Mononuclear cell (primary cell): ENCODE results near the gene PROSER3. TPM values are rescaled to one million over a fixed set of nuclear protein-coding genes. Genes with fewer than 3 reads are reported as not detected.

Experiments
- H3K27me3 ChIP-seq: 2 replicates; pipeline ENCODE4 v1.6.0; 2011; ENCODE audit warnings: low read length, control low read depth; ENCODE audit not compliant: insufficient read depth
- H3K4me1 ChIP-seq: 2 replicates; pipeline ENCODE4 v1.5.1; 2011; ENCODE audit warnings: mild to moderate bottlenecking, low read length, control low read depth; ENCODE audit not compliant: insufficient read depth
- H3K4me3 ChIP-seq: 2 replicates; pipeline ENCODE4 v1.5.1; 2011; ENCODE audit warnings: mild to moderate bottlenecking, low read length, moderate library complexity
- H3K9me3 ChIP-seq: 2 replicates; pipeline ENCODE4 v1.5.1; 2011; ENCODE audit warnings: low read depth, mild to moderate bottlenecking, control low read depth, low read length
- total RNA-seq: library from RNA; depleted of rRNA; stranded (reverse); fragments of >200 nt; gene quantifications from one replicate; pipeline ENCODE4 v1.2.3, GENCODE V29; 2012

Gene PROSER3
- total RNA-seq, 1 donor: 5.1 TPM

DNA sequence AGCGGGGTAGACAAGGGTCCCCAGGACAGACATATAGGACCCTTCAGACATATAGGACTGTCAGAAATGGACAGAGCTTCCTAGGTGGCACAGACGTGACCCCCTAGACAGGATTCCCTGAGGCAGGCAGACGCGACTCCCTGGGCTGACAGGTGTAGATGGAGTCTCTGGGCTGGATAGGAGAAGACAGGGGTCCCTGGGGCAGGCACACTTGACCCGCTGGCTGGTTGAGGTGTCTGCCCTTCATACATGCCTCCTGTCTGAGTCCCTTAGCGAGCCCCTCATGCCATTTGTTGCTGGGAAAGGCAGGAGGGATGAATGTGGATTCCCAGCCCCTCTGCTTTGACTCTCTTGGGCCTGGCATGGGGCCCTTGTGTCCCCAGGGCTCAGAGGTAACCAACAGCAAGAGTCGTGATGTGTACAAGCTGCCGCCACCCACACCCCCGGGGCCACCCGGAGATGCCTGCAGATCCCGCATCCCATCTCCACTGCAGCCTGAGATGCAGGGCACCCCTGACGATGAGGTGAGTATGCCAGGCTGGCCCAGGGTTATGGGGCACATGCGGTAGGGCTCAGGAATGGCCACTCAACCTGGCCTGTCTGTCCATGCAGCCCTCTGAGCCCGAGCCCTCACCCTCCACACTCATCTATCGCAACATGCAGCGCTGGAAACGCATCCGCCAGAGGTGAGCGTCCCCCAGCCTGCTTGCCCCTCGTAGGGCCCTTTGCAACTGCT lies 4.2 kb upstream of the PROSER3 start:
- H3K4me3 ChIP-seq: no peak overlapping the region
- H3K27me3 ChIP-seq: peaks cover 9% of the 10 kb centered on the region
- H3K4me1 ChIP-seq: peaks cover 36% of the 10 kb centered on the region
- no peaks in the 10 kb centered on the region for H3K9me3 ChIP-seq

DNA sequence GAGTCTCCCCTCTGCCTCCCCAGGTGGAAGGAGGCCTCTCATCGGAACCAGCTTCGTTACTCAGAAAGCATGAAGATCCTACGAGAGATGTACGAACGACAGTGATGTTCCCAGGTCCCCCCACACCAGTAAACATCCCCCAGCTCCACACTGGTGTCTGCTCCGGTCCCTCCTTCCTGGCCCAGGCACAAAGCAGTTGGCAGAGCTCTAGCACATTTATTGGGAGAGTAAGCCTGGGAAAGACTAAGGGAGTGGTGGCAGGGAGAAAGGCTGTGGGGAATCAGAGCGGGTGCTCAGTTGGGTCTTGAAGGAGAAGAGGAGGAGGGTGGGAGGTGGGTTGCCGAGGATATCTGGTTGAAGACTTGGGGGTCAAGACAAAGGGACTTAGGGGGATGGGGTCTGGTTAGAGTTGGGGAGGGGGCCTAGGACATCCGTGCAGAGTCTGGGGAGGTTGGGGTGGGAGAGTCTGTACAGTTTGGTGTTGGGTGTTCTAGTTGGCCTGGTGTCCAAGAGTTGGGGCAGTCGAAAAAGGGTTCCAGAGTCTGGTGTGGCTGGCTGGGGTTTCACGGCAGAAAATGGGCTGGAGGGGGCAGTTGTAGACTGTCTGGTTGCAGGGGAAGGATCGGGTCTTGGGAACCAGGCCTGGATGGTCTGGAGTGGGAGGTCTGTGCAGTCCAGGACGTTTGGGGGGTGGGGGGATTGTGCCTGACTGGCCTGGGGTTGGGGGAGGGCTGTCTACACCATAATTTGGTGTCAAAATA lies 3.4 kb upstream of the PROSER3 start:
- Histone ChIP-seq H3K4me3 (no peak overlapping the region), H3K4me1 (peaks cover 34% of the 10 kb centered on the region), H3K9me3 (no peaks in the 10 kb centered on the region), H3K27me3 (peaks cover 9% of the 10 kb centered on the region)

DNA sequence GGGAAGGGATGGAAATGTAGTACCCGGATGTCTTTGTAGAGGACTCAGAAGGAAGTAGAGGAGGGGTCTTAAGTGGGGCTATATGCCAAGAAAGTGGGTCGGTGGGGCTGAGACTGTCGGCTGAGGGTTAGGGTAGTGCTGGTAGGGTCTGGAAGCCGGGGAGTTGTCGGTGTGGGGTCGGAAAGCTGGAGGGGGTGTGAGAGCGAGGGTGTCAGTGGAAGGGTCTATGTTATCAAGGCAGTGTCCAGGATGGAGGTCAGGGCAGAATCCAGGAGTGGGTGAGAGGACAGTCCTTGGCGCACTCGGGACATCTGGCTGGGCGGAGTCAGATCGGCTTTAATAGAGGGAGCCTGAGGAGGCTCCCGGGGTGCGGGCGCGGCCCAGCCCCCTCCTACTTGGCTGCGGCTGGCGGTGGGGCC lies 2.8 kb upstream of the PROSER3 start:
- H3K4me1 ChIP-seq: peaks cover 34% of the 10 kb centered on the region
- H3K27me3 ChIP-seq: peaks cover 9% of the 10 kb centered on the region
- no peak overlapping the region for H3K4me3 ChIP-seq
- H3K9me3 ChIP-seq: no peaks in the 10 kb centered on the region

DNA sequence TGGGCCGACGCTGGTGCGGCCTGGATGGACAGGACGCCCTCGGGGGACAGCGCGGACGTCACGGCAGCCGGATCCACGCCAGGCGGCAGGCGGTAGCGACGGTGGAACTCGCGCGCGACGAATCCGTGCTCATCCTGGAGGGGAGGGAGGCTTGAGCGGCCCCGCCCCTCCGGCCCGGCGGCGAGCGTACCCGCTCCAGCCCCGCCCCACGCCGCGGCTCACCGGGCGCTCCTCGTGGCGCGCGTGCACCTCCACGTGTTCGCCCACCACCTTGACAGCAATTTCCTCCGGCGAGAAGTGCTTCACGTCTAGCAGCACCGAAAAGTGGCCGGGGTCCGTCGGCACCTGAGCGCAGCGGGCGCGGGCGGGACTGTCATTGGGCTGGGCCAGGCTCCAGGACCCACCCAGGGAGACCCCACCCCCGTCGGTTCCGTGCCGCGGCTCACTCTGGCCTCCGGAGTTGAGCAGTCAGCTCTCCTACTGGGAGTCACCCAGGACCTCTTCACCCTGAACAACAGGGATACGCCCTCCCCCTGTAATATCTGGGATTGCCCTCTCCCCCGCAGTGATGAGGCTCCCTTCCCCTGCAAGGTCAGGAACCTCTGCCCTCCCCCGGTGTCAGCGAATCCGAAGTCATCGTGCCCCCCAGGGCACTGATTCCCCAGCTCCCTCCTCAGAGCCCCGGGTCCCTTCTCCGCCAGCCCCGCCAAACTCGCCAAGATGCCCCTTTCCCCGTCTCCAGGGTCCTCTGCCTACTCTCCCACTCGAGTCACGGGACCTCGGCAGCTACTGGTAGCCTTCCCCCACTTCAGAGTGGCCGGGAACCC lies 2.2 kb upstream of the PROSER3 start:
- H3K9me3 ChIP-seq: no peaks in the 10 kb centered on the region
- no peak overlapping the region for H3K4me3 ChIP-seq
- peaks cover 9% of the 10 kb centered on the region for H3K27me3 ChIP-seq
- peaks cover 34% of the 10 kb centered on the region for H3K4me1 ChIP-seq

DNA sequence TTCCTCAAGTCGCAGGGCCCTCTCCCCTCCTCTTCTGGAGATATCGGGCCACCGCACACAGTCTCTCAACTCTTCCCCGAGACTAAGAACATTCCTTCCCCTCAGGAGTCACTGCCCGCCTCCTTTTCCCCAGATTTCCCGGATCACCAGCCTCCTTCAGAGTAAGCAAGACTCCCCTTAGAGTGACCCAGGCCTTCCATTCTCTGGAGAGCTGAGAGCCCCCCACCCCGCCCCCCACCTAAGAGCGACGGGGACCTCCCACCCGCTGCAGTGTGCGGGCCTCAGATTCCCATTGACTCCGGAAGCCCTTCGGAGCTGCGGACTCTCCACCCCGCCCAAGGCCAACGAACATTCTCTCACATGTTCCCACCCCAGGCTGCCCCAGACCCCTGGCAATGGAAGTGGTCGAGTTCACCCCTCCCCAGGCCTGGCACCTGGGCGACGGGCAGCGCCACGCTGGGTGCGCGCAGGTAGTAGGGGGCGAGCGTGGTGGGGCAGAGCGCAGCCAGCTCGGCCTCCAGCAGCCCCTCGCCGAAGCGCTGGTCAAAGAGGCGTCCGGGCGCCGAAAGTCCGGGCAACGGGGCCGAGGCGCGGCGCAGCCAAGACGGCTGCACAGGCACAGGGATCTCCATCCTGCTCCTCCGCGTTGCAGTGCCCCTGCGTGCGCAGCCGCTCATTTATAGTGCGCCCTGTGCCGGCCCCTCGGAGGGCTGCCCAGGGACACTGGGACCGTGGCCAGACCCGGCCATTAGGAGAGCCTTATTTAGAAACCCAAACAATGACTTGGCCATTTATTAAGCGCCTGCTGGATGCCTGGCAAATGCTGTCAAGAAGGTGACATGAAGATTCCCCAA lies 1.4 kb upstream of the PROSER3 start, which contains the start of gene HSPB6:
HSPB6 (minus strand) TSS at position 653 of the 854 bp plus-strand sequence; CDS start at position 632, 21 bp downstream.
- no peaks in the 10 kb centered on the region for H3K9me3 ChIP-seq
- peak within 1 kb of the TSS; percentile 93 for H3K4me3 ChIP-seq

DNA sequence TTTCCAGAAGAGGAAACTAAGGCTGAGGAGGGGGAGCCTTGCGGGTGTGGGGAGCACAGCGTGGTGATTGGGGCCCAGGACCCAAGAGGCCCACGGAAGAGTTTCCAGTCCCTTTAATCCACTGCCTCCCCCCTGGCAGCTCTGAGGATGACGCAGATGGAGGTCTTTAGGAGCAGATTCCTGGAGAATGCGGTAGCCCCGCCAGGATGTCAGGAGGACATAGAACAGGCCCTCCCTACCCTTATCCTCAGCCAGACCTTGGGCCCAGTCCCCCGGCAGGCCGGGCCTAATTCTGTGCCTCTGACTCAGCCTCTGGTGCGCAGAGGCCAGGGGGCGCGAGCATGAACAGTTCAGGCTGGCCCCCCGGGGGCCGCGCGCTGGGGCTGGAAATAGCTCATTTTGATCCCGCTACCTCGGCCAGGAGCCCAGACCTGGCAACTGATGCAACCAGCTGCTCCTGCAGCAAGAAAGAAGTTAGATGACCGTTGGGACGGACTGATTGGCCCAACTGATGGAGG lies 686 bp upstream of the PROSER3 start:
- Histone ChIP-seq H3K27me3 (peaks cover 9% of the 10 kb centered on the region), H3K4me3 (peak overlapping the region; percentile 93)

More for the DNA sequence above, 1.4 kb upstream of the PROSER3 start, which contains the start of gene HSPB6:
- Histone ChIP-seq H3K27me3 (peaks cover 9% of the 10 kb centered on the region), H3K4me1 (peaks cover 34% of the 10 kb centered on the region)

DNA sequence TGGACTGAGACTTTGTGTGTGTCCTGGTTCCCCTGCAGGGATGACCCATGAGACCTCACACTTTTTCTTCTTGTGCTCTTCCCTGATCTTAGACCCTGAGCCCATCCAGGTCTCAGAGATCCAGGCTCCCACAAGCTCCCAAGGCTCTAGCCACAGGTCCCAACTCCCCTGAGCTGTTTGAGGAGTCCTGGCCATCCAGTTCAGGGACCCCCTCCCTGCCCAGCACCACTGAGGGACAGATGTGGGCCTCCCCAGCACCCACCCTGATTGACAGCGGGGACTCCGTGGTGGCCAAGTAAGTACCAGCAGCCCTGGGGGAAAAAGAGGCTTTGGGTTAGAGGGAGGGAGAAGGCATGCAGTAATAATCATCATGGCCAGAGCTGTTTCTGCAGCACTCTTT lies 1.7 kb downstream of the PROSER3 start:
- H3K4me1 ChIP-seq: peaks cover 34% of the 10 kb centered on the region
- no peaks in the 10 kb centered on the region for H3K9me3 ChIP-seq
- H3K4me3 ChIP-seq: no peak overlapping the region
- peaks cover 9% of the 10 kb centered on the region for H3K27me3 ChIP-seq

More for the DNA sequence above, 686 bp upstream of the PROSER3 start:
- Histone ChIP-seq H3K9me3 (no peaks in the 10 kb centered on the region), H3K4me1 (peaks cover 34% of the 10 kb centered on the region)

DNA sequence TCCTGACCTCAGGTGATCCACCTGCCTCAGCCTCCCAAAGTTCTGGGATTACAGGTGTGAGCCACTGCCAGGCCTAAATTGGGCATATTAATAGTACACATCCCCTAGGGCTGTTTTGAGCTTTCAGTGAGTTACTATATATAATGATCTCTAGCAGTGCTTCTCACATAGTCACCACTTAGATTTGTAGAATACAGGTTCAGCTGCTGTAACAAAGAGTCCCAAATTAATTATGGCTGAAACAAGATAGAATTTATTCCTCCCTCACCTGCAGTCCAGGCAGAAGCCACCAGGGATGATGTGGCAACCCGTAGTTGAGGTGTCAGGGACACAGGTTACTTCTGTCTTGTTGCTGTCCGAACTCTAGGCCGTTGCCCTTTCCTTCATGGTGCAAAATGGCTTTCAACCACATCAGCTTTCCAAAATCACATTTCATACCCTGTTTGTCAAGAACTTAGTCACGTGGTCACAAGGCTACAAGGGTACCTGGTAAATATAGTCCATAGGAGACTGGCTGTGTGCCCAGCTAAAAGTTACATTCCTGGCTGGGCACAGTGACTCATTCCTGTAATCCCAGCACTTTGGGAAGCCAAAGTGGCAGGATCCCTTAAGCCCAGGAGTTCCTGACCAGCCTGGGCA lies 2.9 kb downstream of the PROSER3 start:
- Histone ChIP-seq H3K27me3 (peaks cover 9% of the 10 kb centered on the region), H3K9me3 (no peaks in the 10 kb centered on the region), H3K4me1 (peaks cover 26% of the 10 kb centered on the region), H3K4me3 (no peak overlapping the region)

DNA sequence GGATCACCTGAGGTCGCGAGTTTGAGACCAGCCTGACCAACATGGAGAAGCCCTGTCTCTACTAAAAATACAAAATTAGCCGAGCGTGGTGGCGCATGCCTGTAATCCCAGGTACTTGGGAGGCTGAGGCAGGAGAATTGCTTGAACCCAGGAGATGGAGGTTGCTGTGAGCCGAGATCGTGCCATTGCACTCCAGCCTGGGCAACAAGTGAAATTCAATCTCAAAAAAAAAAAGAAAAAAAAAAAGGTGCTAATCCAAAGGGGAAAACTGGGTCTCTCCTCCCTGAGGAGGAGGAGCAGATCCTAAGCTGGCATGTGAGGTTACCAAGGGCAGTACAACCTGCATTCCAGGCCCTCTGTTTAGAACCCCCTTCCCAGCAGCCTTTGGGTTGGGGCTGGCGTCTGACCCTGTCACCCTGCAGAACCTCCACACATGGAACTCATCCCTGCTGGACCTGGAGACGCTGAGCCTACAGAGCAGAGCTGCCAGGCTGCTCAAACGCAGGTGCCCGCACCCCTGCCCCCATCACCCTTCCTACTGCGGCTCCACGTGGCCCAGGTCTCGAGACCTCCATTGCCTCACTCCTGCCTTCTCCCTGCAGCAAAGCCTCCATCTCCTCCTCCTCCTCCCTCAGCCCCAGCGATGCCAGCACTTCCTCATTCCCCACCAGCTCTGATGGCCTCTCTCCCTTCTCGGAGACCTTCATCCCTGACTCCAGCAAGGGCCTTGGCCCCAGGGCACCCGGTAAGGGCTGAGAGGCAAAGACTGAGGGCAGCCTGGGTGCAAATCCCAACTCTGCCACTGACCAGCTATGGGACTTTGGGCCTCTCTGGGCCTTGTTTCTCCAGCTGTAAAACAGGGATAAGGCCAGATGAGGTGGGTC lies 6.7 kb downstream of the PROSER3 start:
- H3K27me3 ChIP-seq: no peaks in the 10 kb centered on the region
- H3K9me3 ChIP-seq: no peaks in the 10 kb centered on the region
- no peaks in the 10 kb centered on the region for H3K4me1 ChIP-seq
- no peak overlapping the region for H3K4me3 ChIP-seq

DNA sequence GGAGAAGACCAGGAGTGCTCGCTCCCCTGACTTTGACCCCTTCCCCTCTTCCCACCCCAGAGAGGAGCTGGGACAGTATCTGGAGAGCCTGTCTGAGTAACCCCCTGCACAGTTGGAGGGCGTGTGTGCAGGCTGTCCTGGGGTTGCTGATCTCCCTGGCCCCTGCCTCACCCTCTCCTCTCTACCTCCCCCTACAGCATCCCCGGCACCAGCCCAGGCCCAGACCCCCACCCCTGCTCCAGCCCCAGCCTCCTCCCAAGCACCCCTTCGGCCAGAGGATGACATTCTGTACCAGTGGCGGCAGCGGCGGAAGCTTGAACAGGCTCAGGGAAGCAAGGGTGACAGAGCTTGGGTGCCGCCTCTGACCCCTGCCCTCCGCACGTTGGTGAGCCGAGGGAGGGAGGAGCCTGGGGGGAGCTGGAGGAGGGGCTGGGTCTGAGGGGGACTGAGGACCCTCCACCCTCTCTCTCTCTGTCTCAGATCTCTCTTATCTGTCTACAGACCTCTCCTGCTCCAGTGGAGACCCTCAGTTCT lies 8.7 kb downstream of the PROSER3 start:
- Histone ChIP-seq H3K4me3 (no peak overlapping the region), H3K27me3 (no peaks in the 10 kb centered on the region), H3K9me3 (no peaks in the 10 kb centered on the region), H3K4me1 (no peaks in the 10 kb centered on the region)

DNA sequence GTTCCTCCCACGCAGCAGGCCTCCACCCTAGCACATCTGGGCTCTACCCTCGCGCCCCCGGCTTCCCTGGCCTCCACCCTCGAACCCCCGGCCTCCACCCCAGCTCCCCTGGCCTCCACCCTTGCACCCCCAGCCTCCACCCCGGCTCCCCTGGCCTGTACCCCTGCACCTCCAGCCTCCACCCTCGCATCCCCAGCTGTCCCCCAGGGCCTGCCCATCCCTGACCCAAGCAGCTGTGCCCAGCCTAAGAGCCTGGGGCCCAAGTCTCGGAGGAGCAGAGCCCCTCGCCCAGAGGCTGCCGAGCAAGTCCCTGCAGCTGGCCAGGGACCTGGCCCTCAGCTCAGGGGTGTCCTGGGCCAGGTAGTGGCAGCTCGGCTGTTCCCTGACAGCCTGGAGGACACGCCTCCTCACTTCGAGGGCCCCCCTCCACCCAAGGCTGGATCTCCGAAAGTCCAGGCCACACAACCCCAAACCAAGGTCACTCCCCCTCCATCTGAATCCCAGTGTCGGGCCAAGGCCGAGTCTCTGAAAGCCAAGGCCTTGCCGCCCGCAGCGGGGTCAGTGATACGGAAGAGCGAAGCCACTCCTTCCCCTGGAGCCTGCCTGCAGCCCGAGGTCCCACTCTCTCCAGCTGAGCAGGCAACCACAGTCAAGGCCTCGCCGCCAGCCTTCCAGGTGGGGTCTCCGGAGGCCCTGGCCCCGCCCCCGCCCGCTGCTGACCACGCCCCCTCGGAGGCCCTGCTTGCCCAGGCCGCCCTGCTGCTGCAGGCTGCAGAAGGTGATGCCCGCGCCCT lies 9.5 kb downstream of the PROSER3 start:
- no peaks in the 10 kb centered on the region for H3K4me1 ChIP-seq
- no peaks in the 10 kb centered on the region for H3K9me3 ChIP-seq
- H3K27me3 ChIP-seq: no peaks in the 10 kb centered on the region
- no peak overlapping the region for H3K4me3 ChIP-seq

DNA sequence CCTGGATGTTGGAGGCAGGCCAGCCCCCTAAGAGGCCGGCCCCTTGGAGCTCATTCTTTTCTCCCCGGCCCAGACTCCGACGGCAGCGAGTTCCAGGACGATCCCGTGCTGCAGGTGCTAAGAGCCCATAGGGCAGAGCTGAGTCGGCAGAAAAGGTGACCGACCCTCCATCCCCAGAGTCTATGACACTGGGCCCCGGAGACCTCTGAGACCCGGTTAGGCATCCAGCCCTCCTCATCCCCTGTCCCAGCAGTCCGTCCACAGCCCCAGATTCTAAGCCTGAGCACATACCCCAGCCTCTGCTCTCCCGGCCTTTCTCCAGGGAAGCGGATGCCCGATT lies 10.1 kb downstream of the PROSER3 start:
- no peaks in the 10 kb centered on the region for H3K9me3 ChIP-seq
- H3K4me1 ChIP-seq: no peaks in the 10 kb centered on the region
- H3K27me3 ChIP-seq: no peaks in the 10 kb centered on the region
- no peak overlapping the region for H3K4me3 ChIP-seq
